HL-60 (cell line): ENCODE measurements around the gene TCAIM.
"Not testable (repeated sequence)": the region's sequence is repeated elsewhere in the genome, so short reads cannot be mapped to it uniquely, and the experiment has no call there.

Source experiments
- GABPA ChIP-seq: IDR thresholded peaks from 2 replicates; pipeline ENCODE4 v1.6.1; 2012; ENCODE audit warnings: low read depth
- POLR2AphosphoS5 ChIP-seq: IDR thresholded peaks from 2 replicates; pipeline ENCODE4 v1.6.1; 2012; ENCODE audit warnings: low read depth
- TF ChIP-seq, protein P1 (sequence below): IDR thresholded peaks from one replicate; pipeline ENCODE4 v1.5.1; 2011; ENCODE audit warnings: low read length, control low read depth, inconsistent platforms; ENCODE audit not compliant: insufficient read depth

DNA sequence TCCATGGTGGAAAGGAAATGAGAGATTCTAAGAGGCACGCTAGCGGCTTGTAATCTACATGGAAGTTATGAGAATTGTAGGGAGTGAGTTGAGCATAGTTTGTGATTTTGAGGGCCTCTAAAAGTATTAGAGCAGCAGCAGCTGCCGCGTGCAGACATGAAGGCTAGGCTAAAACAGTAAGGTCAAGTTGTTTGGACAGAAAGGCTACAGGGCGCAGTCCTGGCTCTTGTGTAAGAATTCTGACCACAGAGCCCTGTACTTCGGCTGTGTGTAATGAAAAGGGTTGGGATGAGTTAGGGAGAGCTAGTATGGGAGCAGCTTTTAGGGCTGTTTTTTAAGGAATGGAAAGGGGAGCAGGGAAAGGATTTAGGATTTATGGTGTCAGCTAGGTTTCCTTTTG lies 8.0 kb downstream of the TCAIM start:
- TF ChIP-seq POLR2AphosphoS5, GABPA: not testable (repeated sequence)
- TF ChIP-seq, protein P1, sequence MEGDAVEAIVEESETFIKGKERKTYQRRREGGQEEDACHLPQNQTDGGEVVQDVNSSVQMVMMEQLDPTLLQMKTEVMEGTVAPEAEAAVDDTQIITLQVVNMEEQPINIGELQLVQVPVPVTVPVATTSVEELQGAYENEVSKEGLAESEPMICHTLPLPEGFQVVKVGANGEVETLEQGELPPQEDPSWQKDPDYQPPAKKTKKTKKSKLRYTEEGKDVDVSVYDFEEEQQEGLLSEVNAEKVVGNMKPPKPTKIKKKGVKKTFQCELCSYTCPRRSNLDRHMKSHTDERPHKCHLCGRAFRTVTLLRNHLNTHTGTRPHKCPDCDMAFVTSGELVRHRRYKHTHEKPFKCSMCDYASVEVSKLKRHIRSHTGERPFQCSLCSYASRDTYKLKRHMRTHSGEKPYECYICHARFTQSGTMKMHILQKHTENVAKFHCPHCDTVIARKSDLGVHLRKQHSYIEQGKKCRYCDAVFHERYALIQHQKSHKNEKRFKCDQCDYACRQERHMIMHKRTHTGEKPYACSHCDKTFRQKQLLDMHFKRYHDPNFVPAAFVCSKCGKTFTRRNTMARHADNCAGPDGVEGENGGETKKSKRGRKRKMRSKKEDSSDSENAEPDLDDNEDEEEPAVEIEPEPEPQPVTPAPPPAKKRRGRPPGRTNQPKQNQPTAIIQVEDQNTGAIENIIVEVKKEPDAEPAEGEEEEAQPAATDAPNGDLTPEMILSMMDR = not testable (repeated sequence)
